GM12878 (cell line): Measurements from ENCODE around the gene CFDP1. TPM values are rescaled to one million over a fixed set of nuclear protein-coding genes. Genes with fewer than 3 reads are reported as not detected.
A peak's percentile ranks its signal among the peaks of the same experiment; 100 is the strongest.

Experiments used
- ATF3 ChIP-seq: IDR thresholded peaks from 2 replicates; pipeline ENCODE4 v1.6.1; 2011; ENCODE audit warnings: low read depth, mild to moderate bottlenecking, low read length, moderate library complexity, borderline replicate concordance; ENCODE audit errors: extremely low read depth
- BACH1 ChIP-seq: fragments of 450-650 bp; IDR thresholded peaks from 2 replicates; pipeline ENCODE4 v1.6.1; 2017; ENCODE audit warnings: mild to moderate bottlenecking, borderline replicate concordance
- BHLHE40 ChIP-seq, 2 experiments: fragments of 450-650 bp in 1 of 2; IDR thresholded peaks; 2 replicates each; pipeline ENCODE4 v1.6.1; 2011 to 2017; ENCODE audit warnings: low read depth in 2 of 2, borderline replicate concordance in 1 of 2, improper control_type of control experiment in 1 of 2, low read length in 1 of 2, mild to moderate bottlenecking in 1 of 2
- BRCA1 ChIP-seq: IDR thresholded peaks from 2 replicates; pipeline ENCODE4 v1.6.1; 2011; ENCODE audit warnings: low read depth, low read length, improper control_type of control experiment
- DPF2 ChIP-seq: fragments of 450-650 bp; IDR thresholded peaks from 2 replicates; pipeline ENCODE4 v1.6.1; 2017; ENCODE audit warnings: mild to moderate bottlenecking
- E2F8 ChIP-seq: fragments of 450-650 bp; IDR thresholded peaks from 2 replicates; pipeline ENCODE4 v1.6.1; 2018; ENCODE audit warnings: mild to moderate bottlenecking, low read depth, moderate library complexity; ENCODE audit not compliant: partially characterized antibody
- E4F1 ChIP-seq: fragments of 450-650 bp; IDR thresholded peaks from 2 replicates; pipeline ENCODE4 v1.6.1; 2018; ENCODE audit warnings: borderline replicate concordance, mild to moderate bottlenecking; ENCODE audit not compliant: partially characterized antibody
- JUNB ChIP-seq: IDR thresholded peaks from 2 replicates; pipeline ENCODE4 v1.6.1; 2016; ENCODE audit warnings: antibody characterized with exemption, mild to moderate bottlenecking
- KAT2A ChIP-seq: conservative IDR thresholded peaks from 2 replicates; pipeline ENCODE4 v1.6.1; 2011; ENCODE audit warnings: low read depth, low read length; ENCODE audit not compliant: control insufficient read depth
- MEF2B ChIP-seq: fragments of 450-650 bp; IDR thresholded peaks from 2 replicates; pipeline ENCODE4 v1.6.1; 2018; ENCODE audit warnings: mild to moderate bottlenecking, moderate library complexity; ENCODE audit not compliant: partially characterized antibody, poor library complexity, severe bottlenecking
- NBN ChIP-seq: fragments of 450-650 bp; IDR thresholded peaks from 2 replicates; pipeline ENCODE4 v1.6.1; 2016
- NFIC ChIP-seq: IDR thresholded peaks from 2 replicates; pipeline ENCODE4 v1.6.1; 2012; ENCODE audit warnings: low read depth, mild to moderate bottlenecking, inconsistent platforms, low read length, moderate library complexity
- POLR2AphosphoS5 ChIP-seq: IDR thresholded peaks from 2 replicates; pipeline ENCODE4 v1.6.1; 2011; ENCODE audit warnings: mild to moderate bottlenecking, low read length, inconsistent platforms
- RAD21 ChIP-seq: IDR thresholded peaks from 2 replicates; pipeline ENCODE4 v1.6.1; 2011; ENCODE audit warnings: mild to moderate bottlenecking, low read depth, low read length, moderate library complexity; ENCODE audit not compliant: insufficient read depth
- RB1 ChIP-seq: fragments of 450-650 bp; formaldehyde crosslinking; IDR thresholded peaks from 2 replicates; pipeline ENCODE4 v1.6.1; 2017; ENCODE audit warnings: mild to moderate bottlenecking, borderline replicate concordance
- RELA ChIP-seq: fragments of 450-650 bp; IDR thresholded peaks from 2 replicates; pipeline ENCODE4 v1.8.0; 2014; ENCODE audit warnings: borderline replicate concordance; ENCODE audit not compliant: partially characterized antibody
- SP1 ChIP-seq: IDR thresholded peaks from one replicate; pipeline ENCODE4 v1.6.1; 2011; ENCODE audit warnings: low read depth, low read length
- SREBF1 ChIP-seq: IDR thresholded peaks from 2 replicates; pipeline ENCODE4 v1.6.1; 2012; ENCODE audit warnings: mild to moderate bottlenecking, low read length
- STAT1 ChIP-seq: fragments of 450-650 bp; conservative IDR thresholded peaks from 2 replicates; pipeline ENCODE4 v1.6.1; 2014; ENCODE audit warnings: antibody characterized with exemption, mild to moderate bottlenecking
- TARDBP ChIP-seq: IDR thresholded peaks from 2 replicates; pipeline ENCODE4 v1.6.1; 2016; ENCODE audit warnings: borderline replicate concordance
- ZBED1 ChIP-seq: IDR thresholded peaks from 2 replicates; pipeline ENCODE4 v1.6.1; 2016; ENCODE audit warnings: borderline replicate concordance
- ZBTB33 ChIP-seq: fragments of 450-650 bp; IDR thresholded peaks from 2 replicates; pipeline ENCODE4 v1.6.1; 2017; ENCODE audit warnings: mild to moderate bottlenecking
- ZNF217 ChIP-seq: fragments of 450-650 bp; IDR thresholded peaks from 2 replicates; pipeline ENCODE4 v1.6.1; 2017; ENCODE audit warnings: antibody characterized with exemption, mild to moderate bottlenecking
- ZNF274 ChIP-seq: IDR thresholded peaks from one replicate; pipeline ENCODE4 v1.8.0; 2011; ENCODE audit not compliant: insufficient read length, insufficient read depth
- polyA plus RNA-seq, 11 experiments: library from polyadenylated mRNA; depleted of rRNA in 4 of 11; unstranded in 6 of 11; stranded (reverse) in 5 of 11; fragments of >200 nt; fragmentation: Nextera tagmentation in 4 of 11; fragmentation: Illumina TruSeq in 1 of 11; extraction: Ambion mirVana in 4 of 11; extraction: Trizol in 1 of 11; gene quantifications; 1 replicate in 1 of 11; 2 replicates in 10 of 11; pipeline versions ENCODE4 v1.2.1 to v1.2.3, GENCODE V29; 2011 to 2016; ENCODE audit warnings: inconsistent platforms in 2 of 11, missing spikeins in 2 of 11, low read depth in 1 of 11
- total RNA-seq, 4 experiments: library from RNA; depleted of rRNA in 3 of 4; stranded (reverse); fragments of >200 nt in 3 of 4; fragmentation: Illumina TruSeq in 1 of 4; extraction: Trizol in 1 of 4; gene quantifications; 2 replicates each; pipeline versions ENCODE4 v1.2.1 to v1.2.3, GENCODE V29; 2013 to 2021

The CFDP1 gene
- total and polyA plus RNA-seq, 10 of the 15 experiments (the other 5 are each of a cell fraction or from before 2014, with no cell fraction given) = 22.3 to 64.8 (median 36.7) TPM

- TF ChIP-seq ATF3 (0 out of 2 replicates have a peak, but pooled peaks have one; percentile 45), ZNF217 (no peak), NFIC (no peak), RB1 (peak; percentile 96; the same call in 1 of the 2 replicates), NBN (peak; percentile 91), BRCA1 (no peak), KAT2A (no peak), SP1 (peak; percentile 94), SREBF1 (no peak), MEF2B (peak; percentile 50), JUNB (no peak), ZNF274 (no peak), POLR2AphosphoS5 (peak; percentile 95), E2F8 (no peak), RELA (peak; percentile 46), E4F1 (peak; percentile 79), DPF2 (peak; percentile 90), ZBED1 (no peak), RAD21 (peak; percentile 67), BHLHE40 (IDR thresholded peaks at IDR 0.05; ENCODE audit: borderline replicate concordance in 1 of 2, low read depth in 2 of 2, low read length in 1 of 2) (peak in 1 of 2 experiments; percentile 80), STAT1 (peak; percentile 57; the same call in 1 of the 2 replicates), BACH1 (no peak; the same call in 1 of the 2 replicates), ZBTB33 (no peak), TARDBP (0 out of 2 replicates have a peak, but pooled peaks have one; percentile 32)
These were observed 31.0 kb upstream of the CFDP1 start, which contains the start of gene TMEM170A (continued) for GRCh38 chr16:75464122-75464918.
